C4-2B (cell line): ENCODE results near the gene ATP1B1.
"Not testable (repeated sequence)": the region's sequence is repeated elsewhere in the genome, so short reads cannot be mapped to it uniquely, and the experiment has no call there.

Source experiments
- H3K27ac ChIP-seq: fragments of 450-650 bp; 2 replicates; pipeline ENCODE4 v1.5.1; 2017
- ZFX ChIP-seq: fragments of 450-650 bp; IDR thresholded peaks from 2 replicates; pipeline ENCODE4 v1.6.1; 2017
- TF ChIP-seq, protein P1 (sequence below): fragments of 450-650 bp; conservative IDR thresholded peaks from 2 replicates; pipeline ENCODE4 v1.5.1; 2017; ENCODE audit warnings: mild to moderate bottlenecking

Gene ATP1B1

GRCh38 chr1:169151338-169151837 lies 44.9 kb downstream of the ATP1B1 start:
- TF ChIP-seq, protein P1, sequence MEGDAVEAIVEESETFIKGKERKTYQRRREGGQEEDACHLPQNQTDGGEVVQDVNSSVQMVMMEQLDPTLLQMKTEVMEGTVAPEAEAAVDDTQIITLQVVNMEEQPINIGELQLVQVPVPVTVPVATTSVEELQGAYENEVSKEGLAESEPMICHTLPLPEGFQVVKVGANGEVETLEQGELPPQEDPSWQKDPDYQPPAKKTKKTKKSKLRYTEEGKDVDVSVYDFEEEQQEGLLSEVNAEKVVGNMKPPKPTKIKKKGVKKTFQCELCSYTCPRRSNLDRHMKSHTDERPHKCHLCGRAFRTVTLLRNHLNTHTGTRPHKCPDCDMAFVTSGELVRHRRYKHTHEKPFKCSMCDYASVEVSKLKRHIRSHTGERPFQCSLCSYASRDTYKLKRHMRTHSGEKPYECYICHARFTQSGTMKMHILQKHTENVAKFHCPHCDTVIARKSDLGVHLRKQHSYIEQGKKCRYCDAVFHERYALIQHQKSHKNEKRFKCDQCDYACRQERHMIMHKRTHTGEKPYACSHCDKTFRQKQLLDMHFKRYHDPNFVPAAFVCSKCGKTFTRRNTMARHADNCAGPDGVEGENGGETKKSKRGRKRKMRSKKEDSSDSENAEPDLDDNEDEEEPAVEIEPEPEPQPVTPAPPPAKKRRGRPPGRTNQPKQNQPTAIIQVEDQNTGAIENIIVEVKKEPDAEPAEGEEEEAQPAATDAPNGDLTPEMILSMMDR = no peak
- no peak for TF ChIP-seq ZFX
- H3K27ac ChIP-seq = no peak overlapping the region

GRCh38 chr1:169155675-169156074 lies 49.2 kb downstream of the ATP1B1 start:
- TF ChIP-seq, protein P1 = no peak
- TF ChIP-seq ZFX = no peak
- no peak overlapping the region for H3K27ac ChIP-seq

DNA sequence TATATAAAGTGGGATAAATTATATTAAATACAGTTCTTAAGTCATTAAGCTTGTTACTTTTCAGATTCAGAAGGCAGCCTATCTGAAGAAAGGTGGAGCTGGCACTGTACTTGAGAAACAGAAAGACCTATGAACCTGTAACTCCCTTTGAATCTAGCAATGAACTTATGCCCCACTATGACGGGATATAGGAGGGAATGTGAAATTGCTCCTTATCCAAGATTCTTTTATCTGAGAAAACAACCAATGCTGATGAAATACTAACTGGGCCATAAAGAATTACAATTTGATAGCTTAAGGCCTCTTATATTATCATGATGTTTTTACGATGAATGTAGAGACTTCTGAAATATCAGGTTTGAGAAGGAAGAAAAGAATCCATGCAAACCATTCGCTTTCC lies 50.1 kb downstream of the ATP1B1 start:
- TF ChIP-seq ZFX = no peak
- TF ChIP-seq, protein P1 = no peak
- no peak overlapping the region for H3K27ac ChIP-seq

DNA sequence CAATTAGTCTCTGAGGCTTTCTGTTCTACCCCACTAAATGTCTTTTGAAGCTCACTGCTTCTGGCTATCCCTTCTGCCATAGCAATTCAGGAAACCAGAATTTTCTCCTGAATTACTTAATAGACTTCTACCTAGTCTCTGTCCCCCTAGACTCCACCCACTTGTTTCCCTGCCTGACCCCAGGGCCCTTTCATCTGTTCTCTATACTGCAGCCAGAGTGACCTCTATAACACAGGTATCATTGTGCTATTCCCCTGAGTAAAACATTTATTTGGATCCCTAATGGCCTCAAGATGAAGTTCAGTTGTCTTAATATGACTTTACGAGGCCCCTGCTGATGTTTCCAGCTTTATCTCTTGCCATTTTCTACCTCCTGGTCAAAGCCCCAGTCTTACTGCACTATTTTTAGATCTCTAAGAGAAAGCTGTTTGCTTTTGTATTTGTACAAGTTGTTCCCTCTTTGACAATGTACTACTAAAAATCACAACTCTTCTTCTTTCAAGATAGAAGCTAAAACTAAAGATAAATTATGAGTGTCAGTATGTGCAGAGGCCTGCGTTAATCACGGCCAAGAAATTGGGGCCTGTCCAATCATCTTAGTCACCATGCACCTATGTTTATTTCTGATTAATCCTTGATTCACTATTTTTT lies 54.5 kb downstream of the ATP1B1 start:
- no peak overlapping the region for H3K27ac ChIP-seq
- no peak for TF ChIP-seq ZFX
- TF ChIP-seq, protein P1 = no peak

DNA sequence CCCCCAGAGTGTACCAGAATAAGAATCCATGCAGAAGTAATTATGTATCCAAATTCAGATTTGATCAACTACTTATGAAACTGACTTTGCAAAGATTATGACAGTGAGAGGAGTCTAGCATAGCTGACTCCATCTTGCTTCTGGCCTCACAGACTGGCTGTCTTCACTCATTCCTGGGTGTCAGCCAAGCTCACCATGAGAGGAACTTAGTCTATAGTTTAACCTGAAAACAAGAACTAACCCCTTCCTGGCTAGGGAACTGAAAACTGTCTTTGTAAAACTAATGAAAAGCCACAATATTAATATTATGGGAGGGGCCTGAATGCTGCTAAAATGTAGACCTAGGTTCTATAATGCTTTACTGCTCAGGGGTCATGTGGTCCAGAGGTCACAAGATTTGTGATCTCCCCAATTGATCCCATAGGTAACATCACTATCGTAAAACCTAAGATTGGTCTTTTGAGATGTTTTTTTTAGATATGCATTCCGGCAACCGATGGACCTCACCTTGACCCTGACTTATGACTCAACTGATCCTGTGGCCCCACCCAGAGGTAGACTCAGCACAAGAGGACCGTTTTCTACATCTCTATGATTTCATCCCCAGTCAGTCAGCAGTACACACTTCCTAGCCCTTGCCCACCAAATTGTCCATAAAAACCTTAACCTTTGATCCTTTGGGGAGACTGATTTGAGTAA lies 55.2 kb downstream of the ATP1B1 start:
- H3K27ac ChIP-seq = no peak overlapping the region
- TF ChIP-seq ZFX = no peak
- TF ChIP-seq, protein P1 = no peak

GRCh38 chr1:169163059-169163458 lies 56.6 kb downstream of the ATP1B1 start:
- H3K27ac ChIP-seq = no peak overlapping the region
- TF ChIP-seq ZFX = no peak
- TF ChIP-seq, protein P1 = no peak

- no peak overlapping the region for H3K27ac ChIP-seq
- TF ChIP-seq, protein P1 = no peak
- TF ChIP-seq ZFX = no peak
Measured at GRCh38 chr1:169175461-169175860, 69.0 kb downstream of the ATP1B1 start.

DNA sequence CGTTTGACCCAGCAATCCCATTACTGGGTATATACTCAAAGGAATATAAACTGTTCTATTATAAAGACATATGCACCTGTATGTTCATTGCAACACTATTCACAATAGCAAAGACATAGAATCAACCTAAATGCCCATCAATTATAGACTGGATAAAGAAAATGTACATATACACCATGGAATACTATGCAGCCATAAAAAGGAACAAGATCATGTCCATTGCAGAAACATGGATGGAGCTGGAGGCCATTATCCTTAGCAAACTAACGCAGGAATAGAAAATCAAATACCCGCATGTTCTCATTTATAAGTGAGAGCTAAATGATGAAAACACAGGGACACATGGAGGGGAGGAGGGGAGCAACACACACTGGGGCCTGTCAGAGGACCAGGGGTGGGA lies 72.9 kb downstream of the ATP1B1 start:
- H3K27ac ChIP-seq = not testable (repeated sequence)
